HepG2 (cell line): ENCODE results near the gene TPD52L2. TPM values are rescaled to one million over a fixed set of nuclear protein-coding genes. Genes with fewer than 3 reads are reported as not detected.

Experiments
- AKAP8 ChIP-seq: sonication (generic); formaldehyde crosslinking; IDR thresholded peaks from 2 replicates; pipeline ENCODE4 v1.5.1; 2020; ENCODE audit warnings: mild to moderate bottlenecking, missing genetic modification reagents
- BRF2 ChIP-seq: sonication (generic); formaldehyde crosslinking; IDR thresholded peaks from 2 replicates; pipeline ENCODE4 v1.8.1; 2022; ENCODE audit warnings: mild to moderate bottlenecking, missing genetic modification reagents
- DNMT3B ChIP-seq: conservative IDR thresholded peaks from 2 replicates; pipeline ENCODE4 v1.6.1; 2016; ENCODE audit warnings: missing biosample characterization, control low read depth
- FOXO1 ChIP-seq: sonication (generic); formaldehyde crosslinking; IDR thresholded peaks from 2 replicates; pipeline ENCODE4 v1.4.0; 2020; ENCODE audit warnings: missing genetic modification reagents
- HNF4G ChIP-seq, 2 experiments: sonication (generic) in 1 of 2; formaldehyde crosslinking in 1 of 2; IDR thresholded peaks; 2 replicates each; pipeline versions ENCODE4 v1.4.0 to v1.6.1; 2011 to 2020; ENCODE audit warnings: borderline replicate concordance in 2 of 2, low read depth in 2 of 2, mild to moderate bottlenecking in 2 of 2, low read length in 1 of 2, missing genetic modification reagents in 1 of 2, moderate library complexity in 1 of 2
- IKZF1 ChIP-seq: fragments of 450-650 bp; IDR thresholded peaks from 2 replicates; pipeline ENCODE4 v1.7.1; 2016
- IRF9 ChIP-seq: sonication (generic); formaldehyde crosslinking; IDR thresholded peaks from 2 replicates; pipeline ENCODE4 v1.8.0; 2022; ENCODE audit warnings: missing genetic modification reagents, mild to moderate bottlenecking, borderline replicate concordance
- JDP2 ChIP-seq: sonication (generic); formaldehyde crosslinking; IDR thresholded peaks from 2 replicates; pipeline ENCODE4 v1.8.1; 2022; ENCODE audit warnings: missing genetic modification reagents, borderline replicate concordance
- KAT2B ChIP-seq: fragments of 150-350 bp; IDR thresholded peaks from 2 replicates; pipeline ENCODE4 v1.6.1; 2014; ENCODE audit warnings: low read depth, low read length, borderline replicate concordance
- NR2C2 ChIP-seq: sonication (generic); formaldehyde crosslinking; IDR thresholded peaks from 2 replicates; pipeline ENCODE4 v1.4.0; 2020; ENCODE audit warnings: missing genetic modification reagents, mild to moderate bottlenecking, moderate library complexity, borderline replicate concordance
- POGK ChIP-seq: sonication (generic); formaldehyde crosslinking; conservative IDR thresholded peaks from 2 replicates; pipeline ENCODE4 v1.8.0; 2022; ENCODE audit warnings: mild to moderate bottlenecking, moderate library complexity, missing genetic modification reagents
- POLR2AphosphoS2 ChIP-seq: IDR thresholded peaks from 2 replicates; pipeline ENCODE4 v1.6.1; 2011; ENCODE audit warnings: low read depth, low read length, improper control_type of control experiment
- RARA ChIP-seq: IDR thresholded peaks from 2 replicates; pipeline ENCODE4 v1.6.1; 2016; ENCODE audit warnings: missing genetic modification reagents, missing compliant biosample characterization
- STAT6 ChIP-seq: sonication (generic); formaldehyde crosslinking; IDR thresholded peaks from 2 replicates; pipeline ENCODE4 v1.4.0; 2020; ENCODE audit warnings: missing genetic modification reagents, mild to moderate bottlenecking, borderline replicate concordance
- SUZ12 ChIP-seq: fragments of 150-350 bp; IDR thresholded peaks from 2 replicates; pipeline ENCODE4 v1.6.1; 2014; ENCODE audit warnings: low read depth, low read length
- TBP ChIP-seq: sonication (generic); formaldehyde crosslinking; IDR thresholded peaks from 2 replicates; pipeline ENCODE4 v1.5.0; 2020; ENCODE audit warnings: missing genetic modification reagents
- TFDP2 ChIP-seq: sonication (generic); formaldehyde crosslinking; IDR thresholded peaks from 2 replicates; pipeline ENCODE4 v1.4.0; 2020; ENCODE audit warnings: missing genetic modification reagents
- U2AF1 ChIP-seq: fragments of 200-400 bp; formaldehyde crosslinking; optimal IDR thresholded peaks from 2 replicates; pipeline ENCODE3; 2017; ENCODE audit warnings: mild to moderate bottlenecking, low read depth, low read length
- ZNF326 ChIP-seq: sonication (generic); formaldehyde crosslinking; IDR thresholded peaks from 2 replicates; pipeline ENCODE4 v1.4.0; 2020; ENCODE audit warnings: missing genetic modification reagents, borderline replicate concordance
- ZNF350 ChIP-seq: sonication (generic); formaldehyde crosslinking; IDR thresholded peaks from 2 replicates; pipeline ENCODE4 v1.4.0; 2020; ENCODE audit warnings: mild to moderate bottlenecking, low read depth, missing genetic modification reagents, borderline replicate concordance
- ZNF446 ChIP-seq: sonication (generic); formaldehyde crosslinking; IDR thresholded peaks from 2 replicates; pipeline ENCODE4 v1.5.0; 2020; ENCODE audit warnings: mild to moderate bottlenecking, missing genetic modification reagents
- polyA plus RNA-seq, 8 experiments: library from polyadenylated mRNA; depleted of rRNA in 3 of 8; stranded (reverse) in 7 of 8; unstranded in 1 of 8; fragments of >200 nt; fragmentation: Illumina TruSeq in 4 of 8; extraction: Trizol in 4 of 8; gene quantifications; 2 replicates each; pipeline versions ENCODE4 v1.2.1 to v1.2.3, GENCODE V29; 2011 to 2016; ENCODE audit warnings: low read depth in 4 of 8, missing spikeins in 1 of 8, mixed read lengths in 1 of 8; ENCODE audit not compliant: insufficient read depth in 1 of 8
- total RNA-seq, 5 experiments: library from RNA; depleted of rRNA; stranded (reverse); fragments of >200 nt; fragmentation: Illumina TruSeq; extraction: Trizol; gene quantifications; 2 replicates each; pipeline ENCODE4 v1.2.3, GENCODE V29; 2016; ENCODE audit warnings: low read depth in 1 of 5

TPD52L2 gene
- total and polyA plus RNA-seq, 2 of the 13 experiments (the other 11 are each of a cell fraction or from before 2014, with no cell fraction given) = 156 to 184 TPM

- TF ChIP-seq AKAP8 (CRISPR knock-in tag) = peak; percentile 83
- 0 out of 2 replicates have a peak, but pooled peaks have one; percentile 6 for TF ChIP-seq ZNF350
- peak; percentile 68; the same call in 1 of the 2 replicates for TF ChIP-seq IRF9 (CRISPR knock-in tag)
- no peak for TF ChIP-seq BRF2
- no peak for TF ChIP-seq HNF4G (IDR thresholded peaks at IDR 0.05; ENCODE audit: borderline replicate concordance, low read depth, low read length)
- TF ChIP-seq HNF4G (CRISPR knock-in tag; IDR thresholded peaks at IDR 0.05; ENCODE audit: borderline replicate concordance, low read depth) = no peak
- no peak for TF ChIP-seq U2AF1
- TF ChIP-seq SUZ12 = no peak
- no peak for TF ChIP-seq TBP
- 0 out of 2 replicates have a peak, but pooled peaks have one; percentile 23 for TF ChIP-seq NR2C2
- TF ChIP-seq JDP2 (CRISPR knock-in tag) = no peak
- TF ChIP-seq ZNF446 (CRISPR knock-in tag) = no peak
- no peak for TF ChIP-seq TFDP2 (CRISPR knock-in tag)
- TF ChIP-seq ZNF326 (CRISPR knock-in tag) = no peak
- TF ChIP-seq FOXO1 = no peak
- no peak for TF ChIP-seq KAT2B
- no peak for TF ChIP-seq IKZF1
- TF ChIP-seq DNMT3B (CRISPR knock-in tag) = 0 out of 2 replicates have a peak, but pooled peaks have one; percentile 48
- TF ChIP-seq STAT6 (CRISPR knock-in tag) = no peak
- no peak; the same call in 1 of the 2 replicates for TF ChIP-seq RARA (CRISPR knock-in tag)
- 0 out of 2 replicates have a peak, but pooled peaks have one; percentile 40 for TF ChIP-seq POGK (CRISPR knock-in tag)
- TF ChIP-seq POLR2AphosphoS2 = no peak
Observed at GRCh38 chr20:63854069-63854765, 10.9 kb upstream of the TPD52L2 start (continued).
